GM10266 (cell line): ENCODE measurements around the gene ARFGAP1.
A peak's percentile ranks its signal among the peaks of the same experiment; 100 is the strongest.
"Not testable (repeated sequence)": the region's sequence is repeated elsewhere in the genome, so short reads cannot be mapped to it uniquely, and the experiment has no call there.

Experiments used
- DNase-seq: peaks from one replicate; pipeline ENCODE4 v3.0.0; 2012; ENCODE audit errors: extremely low spot score
- CTCF ChIP-seq: IDR thresholded peaks from 2 replicates; pipeline ENCODE4 v1.5.1; 2012; ENCODE audit warnings: mild to moderate bottlenecking, low read depth; ENCODE audit not compliant: control insufficient read depth, insufficient read depth; ENCODE audit errors: missing control alignments

The ARFGAP1 gene

DNA sequence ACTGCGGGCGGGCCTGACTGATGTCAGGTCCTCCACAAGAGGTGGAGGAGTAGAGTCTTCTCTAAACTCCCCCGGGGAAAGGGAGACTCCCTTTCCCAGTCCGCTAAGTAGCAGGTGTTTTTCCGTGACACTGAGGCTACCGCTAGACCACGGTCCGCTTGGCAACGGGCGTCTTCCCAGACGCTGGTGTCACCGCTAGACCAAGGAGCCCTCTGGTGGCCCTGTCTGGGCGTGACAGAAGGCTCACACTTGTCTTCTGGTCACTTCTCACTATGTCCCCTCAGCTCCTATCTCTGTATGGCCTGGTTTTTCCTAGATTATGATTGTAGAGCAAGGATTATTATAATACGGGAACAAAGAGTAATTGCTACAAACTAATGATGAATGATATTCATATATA is 21.3 kb upstream of the ARFGAP1 start:
- TF ChIP-seq CTCF = peak; percentile 44
- not testable (repeated sequence) for DNase-seq

GRCh38 chr20:63252284-63252711 is 20.3 kb upstream of the ARFGAP1 start:
- no peak for TF ChIP-seq CTCF
- no peak for DNase-seq

GRCh38 chr20:63253065-63253437 is 19.6 kb upstream of the ARFGAP1 start:
- TF ChIP-seq CTCF = no peak
- no peak for DNase-seq

GRCh38 chr20:63253438-63254231 is 19.0 kb upstream of the ARFGAP1 start:
- no peak for DNase-seq
- TF ChIP-seq CTCF = no peak

GRCh38 chr20:63254232-63254605 is 18.4 kb upstream of the ARFGAP1 start, which contains the start of gene NKAIN4:
NKAIN4 (minus strand) TSS chr20:63254463; CDS start chr20:63254450, 13 bp downstream.
- no peak for DNase-seq
- TF ChIP-seq CTCF = no peak

- TF ChIP-seq CTCF = no peak
- no peak for DNase-seq
Observed at GRCh38 chr20:63254606-63255384, 17.8 kb upstream of the ARFGAP1 start.
